Type B pancreatic cell (in vitro differentiated cells): ENCODE data around the gene TNRC6B. TPM values are rescaled to one million over a fixed set of nuclear protein-coding genes. Genes with fewer than 3 reads are reported as not detected.

ENCODE experiments used
- DNase-seq: peaks from one replicate; pipeline ENCODE4 v3.0.0; 2021; ENCODE audit warnings: mixed read lengths; ENCODE audit not compliant: unreplicated experiment; ENCODE audit errors: extremely low spot score
- H3K27ac Mint-ChIP-seq: 2 replicates; pipeline ENCODE4 v1.8.0; 2021; ENCODE audit warnings: mild to moderate bottlenecking, mixed read lengths
- H3K27me3 Mint-ChIP-seq: 2 replicates; pipeline ENCODE4 v1.8.0; 2021; ENCODE audit warnings: mixed read lengths
- H3K36me3 Mint-ChIP-seq: 2 replicates; pipeline ENCODE4 v1.8.0; 2021; ENCODE audit warnings: mixed read lengths
- H3K4me1 Mint-ChIP-seq: one replicate; pipeline ENCODE4 v1.8.0; 2021; ENCODE audit warnings: mixed read lengths; ENCODE audit not compliant: unreplicated experiment
- H3K4me3 Mint-ChIP-seq: 2 replicates; pipeline ENCODE4 v1.8.0; 2021; ENCODE audit warnings: mild to moderate bottlenecking, mixed read lengths
- H3K9me3 Mint-ChIP-seq: 2 replicates; pipeline ENCODE4 v1.8.0; 2021; ENCODE audit warnings: mixed read lengths
- total RNA-seq: library from RNA; stranded (reverse); gene quantifications from 2 replicates; pipeline ENCODE4 v1.2.1, GENCODE V29; 2021; ENCODE audit warnings: low replicate concordance
- TF ChIP-seq, protein P1 (sequence below): fragments of 200-600 bp; sonication (generic); conservative IDR thresholded peaks from 2 replicates; pipeline ENCODE4 v1.5.0; 2021; ENCODE audit warnings: antibody characterized with exemption, mild to moderate bottlenecking

The TNRC6B gene
- total RNA-seq, 1 donor from 2014 or later = 50.7 TPM

- Mint-ChIP-seq H3K9me3 (no peaks in the 10 kb centered on the region), H3K27me3 (no peaks in the 10 kb centered on the region), H3K27ac (peak overlapping the region; percentile 27), H3K4me3 (peak overlapping the region; percentile 24), H3K4me1 (peaks cover 1% of the 10 kb centered on the region), H3K36me3 (peaks cover 4% of the 10 kb centered on the region)
- no peak for DNase-seq
- TF ChIP-seq, protein P1, sequence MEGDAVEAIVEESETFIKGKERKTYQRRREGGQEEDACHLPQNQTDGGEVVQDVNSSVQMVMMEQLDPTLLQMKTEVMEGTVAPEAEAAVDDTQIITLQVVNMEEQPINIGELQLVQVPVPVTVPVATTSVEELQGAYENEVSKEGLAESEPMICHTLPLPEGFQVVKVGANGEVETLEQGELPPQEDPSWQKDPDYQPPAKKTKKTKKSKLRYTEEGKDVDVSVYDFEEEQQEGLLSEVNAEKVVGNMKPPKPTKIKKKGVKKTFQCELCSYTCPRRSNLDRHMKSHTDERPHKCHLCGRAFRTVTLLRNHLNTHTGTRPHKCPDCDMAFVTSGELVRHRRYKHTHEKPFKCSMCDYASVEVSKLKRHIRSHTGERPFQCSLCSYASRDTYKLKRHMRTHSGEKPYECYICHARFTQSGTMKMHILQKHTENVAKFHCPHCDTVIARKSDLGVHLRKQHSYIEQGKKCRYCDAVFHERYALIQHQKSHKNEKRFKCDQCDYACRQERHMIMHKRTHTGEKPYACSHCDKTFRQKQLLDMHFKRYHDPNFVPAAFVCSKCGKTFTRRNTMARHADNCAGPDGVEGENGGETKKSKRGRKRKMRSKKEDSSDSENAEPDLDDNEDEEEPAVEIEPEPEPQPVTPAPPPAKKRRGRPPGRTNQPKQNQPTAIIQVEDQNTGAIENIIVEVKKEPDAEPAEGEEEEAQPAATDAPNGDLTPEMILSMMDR = no peak
Measured at GRCh38 chr22:40342521-40342920, 164.8 kb downstream of the TNRC6B start.

- Mint-ChIP-seq H3K4me1 (peaks cover 7% of the 10 kb centered on the region), H3K4me3 (peak overlapping the region; percentile 99), H3K27me3 (no peaks in the 10 kb centered on the region), H3K27ac (no peak overlapping the region), H3K36me3 (peaks cover 3% of the 10 kb centered on the region), H3K9me3 (no peaks in the 10 kb centered on the region)
- no peak for DNase-seq
- TF ChIP-seq, protein P1 = no peak
Measured at GRCh38 chr22:40345271-40345670, 167.5 kb downstream of the TNRC6B start.

- Mint-ChIP-seq H3K9me3 (no peaks in the 10 kb centered on the region), H3K4me3 (peak overlapping the region; percentile 99), H3K4me1 (peaks cover 7% of the 10 kb centered on the region), H3K36me3 (peaks cover 3% of the 10 kb centered on the region), H3K27ac (peak overlapping the region; percentile 98), H3K27me3 (no peaks in the 10 kb centered on the region)
- TF ChIP-seq, protein P1 = no peak
- DNase-seq = no peak
Measured at GRCh38 chr22:40345815-40346184, 168.1 kb downstream of the TNRC6B start.

DNA sequence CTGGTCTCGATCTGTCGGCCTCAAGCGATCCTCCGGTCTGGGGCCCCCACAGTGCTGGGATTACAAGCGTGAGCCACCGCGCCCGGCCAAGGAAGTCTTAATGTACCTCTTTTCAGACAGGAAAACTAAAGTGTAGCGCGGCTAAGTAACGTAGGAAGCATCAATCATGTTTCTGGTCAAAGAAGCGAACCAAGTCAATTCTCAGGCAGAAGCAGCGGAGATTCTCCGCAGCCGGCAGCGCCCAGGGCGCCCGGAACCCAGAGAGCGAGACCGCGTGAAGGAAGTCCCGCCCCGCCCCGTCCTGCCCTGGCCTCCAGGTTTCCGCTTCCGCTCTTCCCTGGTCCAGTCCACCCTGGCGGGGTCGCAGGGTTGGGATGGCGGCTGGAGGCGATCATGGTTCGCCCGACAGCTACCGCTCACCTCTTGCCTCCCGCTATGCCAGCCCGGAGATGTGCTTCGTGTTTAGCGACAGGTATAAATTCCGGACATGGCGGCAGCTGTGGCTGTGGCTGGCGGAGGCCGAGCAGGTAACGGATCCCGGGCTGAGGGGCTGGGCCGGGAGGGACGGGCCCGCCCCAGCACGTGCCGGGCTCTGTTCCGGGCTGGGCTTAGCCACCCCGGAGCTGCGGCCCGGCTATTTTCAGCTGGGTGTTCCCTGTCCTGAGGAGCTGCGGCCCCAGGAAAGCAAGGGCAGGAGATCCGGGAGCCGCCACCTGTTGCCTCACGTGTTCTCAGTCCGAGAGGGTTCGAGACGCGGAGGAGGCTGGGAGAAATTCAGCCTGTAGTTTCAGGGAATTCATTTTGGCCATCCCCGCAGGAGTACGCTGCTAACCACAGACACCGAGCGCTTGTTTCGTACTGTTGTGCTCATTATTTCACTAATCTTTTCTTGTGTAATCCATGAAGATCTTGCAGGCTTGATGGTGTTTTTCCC lies 168.7 kb downstream of the TNRC6B start, which contains the start of gene ADSL:
Gene ADSL, plus strand, starts transcription at position 316 of the 934 bp plus-strand sequence. Its CDS starts 59 bp downstream, at position 375.
- peak; percentile 87 for DNase-seq
- peaks cover 7% of the 10 kb centered on the region for H3K4me1 Mint-ChIP-seq

DNA sequence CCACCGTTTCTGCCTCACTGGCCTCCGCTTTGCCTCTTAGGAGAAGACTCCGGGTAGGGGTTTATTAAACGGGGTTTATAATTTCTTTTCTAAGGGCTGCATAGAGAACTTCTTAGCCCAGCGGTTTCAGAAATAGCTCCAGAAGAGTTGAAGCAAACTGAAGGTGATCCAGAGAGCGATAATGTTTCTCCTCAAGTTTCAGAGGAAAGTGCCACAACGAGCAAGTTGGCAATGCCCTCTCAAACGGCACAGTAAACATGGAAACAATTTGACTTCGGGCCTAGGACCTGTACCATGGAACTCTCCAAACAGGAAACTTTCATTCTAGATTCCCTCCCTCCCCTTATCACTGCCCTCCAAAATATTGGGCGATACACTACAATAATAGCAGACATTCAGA lies 169.6 kb downstream of the TNRC6B start:
- H3K27ac Mint-ChIP-seq = peak overlapping the region; percentile 98
- peaks cover 3% of the 10 kb centered on the region for H3K36me3 Mint-ChIP-seq
- TF ChIP-seq, protein P1 = no peak
- peak overlapping the region; percentile 99 for H3K4me3 Mint-ChIP-seq
- no peaks in the 10 kb centered on the region for H3K9me3 Mint-ChIP-seq
- no peaks in the 10 kb centered on the region for H3K27me3 Mint-ChIP-seq
- no peak for DNase-seq
- peaks cover 7% of the 10 kb centered on the region for H3K4me1 Mint-ChIP-seq

More for the DNA sequence above, 168.7 kb downstream of the TNRC6B start, which contains the start of gene ADSL:
- Mint-ChIP-seq H3K9me3 (no peaks in the 10 kb centered on the region), H3K4me3 (peak within 1 kb of the TSS; percentile 99), H3K36me3 (peaks cover 3% of the 10 kb centered on the region), H3K27ac (peak within 1 kb of the TSS; percentile 98), H3K27me3 (no peaks in the 10 kb centered on the region)
- TF ChIP-seq, protein P1 = no peak
